DMS 273 (cell line): ENCODE data around the gene RHBDD1.

Source experiments
- DNase-seq: peaks from one replicate; lab custom pipeline; 2025; ENCODE audit not compliant: unreplicated experiment; lab: John Stamatoyannopoulos, UW

The RHBDD1 gene

DNA sequence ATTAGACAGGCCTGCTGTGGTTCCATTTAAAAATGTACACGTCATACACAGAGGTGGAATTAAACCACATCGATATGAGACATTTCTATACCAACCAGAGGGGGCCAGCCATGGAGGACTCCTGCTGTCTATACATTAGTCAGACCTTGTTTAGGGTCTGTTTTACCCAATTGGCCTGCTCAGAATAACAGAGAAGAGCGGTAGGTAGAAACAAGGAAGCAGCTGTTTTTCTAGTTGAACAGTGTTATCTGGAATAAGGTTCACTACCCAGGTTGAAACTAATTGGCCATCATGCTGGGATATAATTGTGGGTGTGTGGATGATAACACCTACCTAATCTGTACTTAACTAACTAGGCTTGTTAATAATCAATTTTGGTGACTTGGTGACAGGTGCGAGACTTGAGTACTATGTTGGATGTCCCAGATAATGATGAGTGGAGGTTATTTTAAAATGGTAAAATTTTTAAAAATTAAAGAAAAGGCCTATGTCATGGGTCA, 47.5 kb downstream of the RHBDD1 start:
- no peak for DNase-seq

DNA sequence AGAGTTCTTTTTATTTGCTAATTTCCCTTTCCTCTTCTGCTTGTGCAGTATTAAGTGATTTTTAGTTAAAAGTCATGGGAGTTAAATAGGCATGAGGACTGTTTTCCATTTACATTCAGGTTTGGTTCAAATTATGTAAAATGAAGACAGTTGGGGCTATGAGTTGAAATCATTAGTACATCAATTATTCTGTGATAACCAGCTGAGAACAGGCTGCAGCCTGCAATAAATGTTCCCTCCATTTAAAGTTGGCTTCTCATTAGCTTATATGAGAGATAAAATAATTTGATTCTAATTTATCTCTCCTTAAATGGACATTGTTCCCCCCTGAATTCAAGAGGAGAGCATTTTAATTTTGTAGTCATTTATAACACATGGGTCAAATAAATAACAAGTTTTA, 48.3 kb downstream of the RHBDD1 start:
- no peak for DNase-seq

DNA sequence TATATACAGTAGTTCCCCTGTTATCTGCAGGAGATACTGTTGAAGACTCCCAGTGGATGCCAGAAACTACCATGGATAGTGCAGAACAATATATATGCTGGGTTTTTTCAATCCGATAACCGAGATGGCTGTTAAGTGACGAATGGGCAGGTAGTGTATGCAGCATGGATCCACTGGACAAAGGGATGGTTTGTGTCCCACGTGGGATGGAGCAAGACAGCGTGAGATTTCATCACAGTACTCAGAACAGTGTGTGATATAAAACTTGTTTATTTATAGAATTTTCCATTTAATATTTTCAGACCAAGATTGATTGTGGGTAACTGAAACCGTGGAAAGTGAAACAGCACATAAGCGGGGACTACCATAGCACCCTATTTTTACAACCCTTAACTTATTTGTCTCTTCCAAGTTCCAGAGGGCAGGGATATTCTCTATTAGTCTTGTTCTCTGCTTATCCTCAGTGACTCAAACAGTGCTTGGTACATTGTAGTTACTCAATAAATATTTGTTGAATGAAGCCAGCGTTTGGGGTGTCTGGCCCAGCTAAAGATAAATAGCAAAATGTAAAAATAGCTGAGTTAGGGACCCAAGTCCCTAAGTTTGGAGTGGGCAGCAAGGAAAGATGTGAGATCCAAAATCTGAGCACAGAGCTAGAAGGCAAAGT, 50.0 kb downstream of the RHBDD1 start:
- DNase-seq: no peak

DNA sequence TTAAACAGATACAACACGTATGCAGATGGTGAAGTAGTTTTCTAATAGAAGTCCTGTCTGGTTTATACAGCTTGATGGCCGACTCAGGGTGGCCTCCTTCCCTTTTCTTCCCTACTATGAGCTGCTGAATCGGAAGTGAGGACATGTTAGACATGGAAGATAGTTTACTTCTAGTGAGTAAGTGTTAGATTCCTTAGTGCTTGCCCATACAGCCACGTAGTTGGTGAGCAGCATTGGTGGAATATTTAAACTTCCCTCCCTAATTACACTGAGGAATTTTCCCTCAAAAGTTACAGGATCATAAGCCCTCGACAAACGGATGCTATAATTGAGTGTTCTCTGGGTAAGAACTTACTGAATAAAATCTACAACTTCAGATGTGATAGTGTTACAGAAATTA, 52.1 kb downstream of the RHBDD1 start:
- no peak for DNase-seq

DNA sequence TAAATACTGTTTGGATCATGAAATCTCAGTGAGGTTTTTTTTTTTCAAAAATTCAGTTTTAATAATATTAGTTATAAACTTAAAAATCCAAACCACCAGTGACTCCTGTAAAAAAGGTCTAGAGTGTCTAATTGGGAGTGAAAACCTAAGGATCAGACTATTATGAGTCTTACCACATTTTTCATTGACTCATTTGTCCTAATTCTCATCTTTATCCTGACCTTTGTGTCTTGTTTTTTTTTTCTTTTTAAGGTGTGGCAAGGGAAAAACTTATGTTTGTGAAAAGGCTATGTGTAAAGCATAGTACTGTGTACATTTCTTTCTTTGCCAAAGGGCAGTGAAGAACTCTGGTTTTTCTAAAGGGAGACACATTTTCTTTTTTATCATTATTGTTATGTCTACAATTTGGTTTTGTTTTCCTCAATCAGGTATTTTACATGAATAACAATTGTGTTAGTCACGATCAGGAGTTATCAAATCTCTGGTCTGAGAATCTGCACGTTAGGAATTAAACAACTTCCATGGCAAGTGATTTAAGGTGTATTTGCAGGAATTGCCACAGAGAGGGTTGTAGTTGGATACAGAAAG, 52.6 kb downstream of the RHBDD1 start:
- no peak for DNase-seq

DNA sequence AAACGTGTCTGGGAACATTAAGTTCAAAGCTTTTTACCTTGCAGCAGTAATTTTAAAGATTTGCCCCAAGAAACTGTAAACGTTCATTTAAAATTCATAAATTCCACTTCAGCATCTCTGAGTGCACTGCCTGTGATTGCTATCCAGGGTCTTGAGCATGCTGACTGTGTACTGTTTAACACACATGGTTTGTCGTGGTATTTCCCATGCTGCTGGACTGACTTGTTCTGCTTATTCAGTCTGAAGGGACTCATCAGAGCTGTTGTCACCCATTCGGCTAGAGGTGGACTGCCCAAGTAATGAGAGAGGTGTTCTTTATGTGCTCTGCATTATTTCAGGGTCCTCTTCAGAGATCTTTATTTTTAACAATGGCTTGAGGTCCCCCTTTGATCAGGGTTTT, 53.1 kb downstream of the RHBDD1 start:
- no peak for DNase-seq

DNA sequence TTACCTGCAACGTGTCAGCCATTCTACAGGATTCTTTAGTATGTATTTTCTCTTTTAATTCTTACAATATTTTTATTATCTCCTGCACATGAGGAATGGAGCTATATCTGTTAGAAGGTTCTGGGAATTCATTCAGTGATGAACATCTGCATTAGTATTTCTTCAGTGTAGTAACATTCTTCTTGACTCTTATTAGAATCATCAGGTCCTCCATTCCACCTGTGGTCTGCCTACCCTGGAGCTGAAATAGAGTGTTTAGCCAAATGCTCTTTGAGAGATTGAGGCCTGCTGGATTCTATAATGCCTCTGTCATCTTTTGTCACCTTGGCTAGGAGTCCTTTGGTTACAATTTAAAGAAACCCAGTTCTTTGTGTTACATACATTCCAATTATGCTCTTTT, 54.4 kb downstream of the RHBDD1 start:
- no peak for DNase-seq

DNA sequence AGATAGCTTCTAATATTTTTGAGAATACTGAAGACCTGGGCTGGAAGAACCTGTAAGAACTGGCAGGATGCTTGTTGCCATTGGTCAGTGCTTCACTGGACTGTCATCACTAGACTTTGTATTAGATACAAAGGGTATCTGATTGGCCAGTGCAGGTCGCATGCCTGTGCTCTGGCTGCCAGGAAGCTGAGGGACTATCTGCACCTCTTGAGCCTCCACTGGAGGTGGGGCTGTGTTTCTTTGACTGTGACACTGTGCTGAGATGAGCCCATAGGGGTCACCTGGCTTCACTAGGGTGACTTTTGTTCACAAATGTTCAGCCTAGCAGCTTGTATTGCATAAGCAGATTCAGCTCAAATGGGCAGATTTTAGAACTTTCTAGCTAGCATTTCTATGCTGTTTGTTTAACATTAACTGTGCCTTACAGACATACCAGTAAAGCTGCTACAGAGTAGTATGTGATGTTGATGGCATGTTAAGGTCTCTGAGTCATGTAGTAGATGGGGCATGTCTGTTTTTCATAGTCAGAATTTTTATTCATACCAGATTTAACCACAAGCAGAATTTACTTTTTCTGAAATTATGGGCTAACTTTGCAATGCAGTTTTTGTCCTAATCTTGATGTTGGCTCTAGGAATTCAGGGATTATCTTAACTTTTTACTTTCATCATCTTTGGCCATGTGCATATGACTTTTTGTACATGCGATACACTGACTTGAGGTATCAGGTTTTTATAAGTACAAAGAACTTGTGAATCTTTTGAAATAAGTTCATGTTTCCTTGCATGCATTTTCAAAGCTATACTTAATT, 56.1 kb downstream of the RHBDD1 start:
- DNase-seq: no peak

DNA sequence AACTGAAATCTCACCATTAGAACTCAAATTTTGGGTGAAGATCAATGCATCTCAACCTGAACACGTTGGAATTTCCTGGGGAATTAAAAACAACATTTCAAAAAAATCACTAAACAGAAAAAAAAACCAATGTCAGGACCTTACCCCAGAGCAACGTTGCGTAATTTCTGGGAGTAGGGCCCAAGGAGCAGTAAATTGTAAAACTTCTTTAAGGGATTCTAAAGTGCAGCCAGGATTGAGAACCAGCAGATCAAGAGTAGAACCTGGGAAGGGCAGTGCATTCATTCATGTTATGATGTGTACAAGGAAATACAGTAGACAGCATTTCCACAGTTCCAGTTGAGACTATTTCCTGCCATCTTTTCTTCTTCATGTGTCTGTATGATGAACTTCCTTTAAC, 56.9 kb downstream of the RHBDD1 start:
- no peak for DNase-seq

DNA sequence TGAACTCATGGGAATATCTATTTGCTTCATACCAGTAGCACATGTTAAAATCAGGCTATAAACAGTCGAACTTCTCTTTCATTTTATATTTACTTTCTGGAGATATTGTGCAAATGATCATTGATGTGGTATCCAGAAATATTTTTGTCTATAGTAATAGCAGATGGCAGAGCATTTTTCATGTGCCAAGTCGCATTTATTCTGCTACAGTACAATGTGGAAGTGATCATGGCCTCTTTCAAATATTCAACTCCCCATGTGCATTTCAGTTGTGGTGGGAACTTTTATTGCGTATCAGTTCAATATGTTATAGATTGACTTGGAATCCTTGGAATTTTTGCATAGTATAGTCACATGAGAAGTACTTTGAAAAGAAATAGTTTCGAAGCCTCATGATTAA, 57.4 kb downstream of the RHBDD1 start:
- no peak for DNase-seq

DNA sequence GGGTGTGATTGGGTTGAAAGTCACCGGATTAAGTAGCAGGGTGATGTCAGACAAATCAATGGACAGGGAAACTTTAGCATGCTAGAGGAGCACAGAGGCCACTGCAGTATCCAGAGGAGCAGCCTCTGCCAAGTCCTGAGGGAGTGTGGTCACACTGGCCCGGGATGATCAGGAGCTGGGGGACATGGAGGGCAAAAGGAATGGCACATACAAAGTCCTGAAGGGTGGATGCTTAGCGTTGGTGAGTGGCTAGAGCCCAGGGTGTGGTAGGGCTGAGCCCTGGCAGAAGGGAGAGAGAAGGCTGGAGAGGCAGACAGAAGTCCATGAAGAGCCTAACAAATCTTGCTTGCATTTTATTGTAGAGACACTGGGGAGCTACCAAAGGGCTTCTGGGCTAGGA, 58.9 kb downstream of the RHBDD1 start:
- DNase-seq: no peak

DNA sequence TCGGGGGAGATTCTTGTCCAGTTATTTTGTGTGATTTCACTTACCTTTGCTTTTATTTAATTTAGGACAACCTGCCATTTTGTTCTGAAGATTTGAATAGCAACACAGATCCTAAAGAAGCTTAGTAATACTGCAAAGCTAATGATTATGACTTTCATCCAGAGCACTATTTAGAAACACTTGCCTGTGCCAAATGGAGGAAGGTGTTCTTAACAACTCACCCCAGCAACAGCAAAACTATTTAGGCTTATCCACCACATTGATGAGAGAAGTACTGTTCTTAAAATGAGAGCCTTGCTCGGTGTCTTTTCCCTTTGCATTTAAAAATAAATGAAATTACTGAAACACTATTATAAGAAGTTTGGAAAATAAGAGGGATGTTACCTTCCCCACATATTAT, 59.7 kb downstream of the RHBDD1 start:
- no peak for DNase-seq

DNA sequence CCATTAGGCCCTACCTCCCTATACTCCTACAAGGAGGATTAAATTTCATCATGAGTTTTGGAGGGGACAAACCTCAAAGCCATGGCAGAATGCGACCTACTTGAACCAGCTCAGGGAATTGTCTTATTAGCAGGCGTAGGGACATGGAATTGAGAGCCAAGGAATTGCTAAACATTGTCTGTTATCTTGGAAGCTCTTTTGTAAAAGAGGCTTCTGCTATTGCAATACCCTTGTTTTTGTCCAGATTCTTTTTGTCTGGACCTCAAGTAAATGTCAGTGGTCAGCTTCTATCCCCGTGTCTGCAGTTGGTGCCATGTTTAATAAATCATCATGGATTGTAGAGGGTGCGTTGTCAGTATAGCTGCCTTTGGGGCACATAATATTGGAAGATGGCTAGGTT, 62.3 kb downstream of the RHBDD1 start:
- no peak for DNase-seq

DNA sequence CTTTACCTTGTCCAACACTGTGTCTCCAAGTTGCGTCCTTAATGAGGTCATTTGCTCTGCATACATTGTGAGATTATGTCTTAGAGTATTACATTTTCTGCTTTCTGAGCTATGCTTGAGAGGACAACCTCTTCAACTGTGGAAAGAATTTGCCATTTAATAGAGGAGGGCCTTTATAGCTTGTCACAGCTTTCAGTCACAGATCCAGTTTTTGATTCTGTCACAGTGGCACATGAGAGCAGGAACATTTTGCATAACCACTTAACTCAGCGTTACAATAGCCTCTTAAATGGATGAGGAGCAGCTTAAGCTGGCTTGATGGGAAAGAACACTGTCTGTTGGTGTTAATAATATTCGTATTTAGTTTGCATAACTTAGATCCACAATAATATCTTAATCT, 63.0 kb downstream of the RHBDD1 start:
- DNase-seq: no peak

DNA sequence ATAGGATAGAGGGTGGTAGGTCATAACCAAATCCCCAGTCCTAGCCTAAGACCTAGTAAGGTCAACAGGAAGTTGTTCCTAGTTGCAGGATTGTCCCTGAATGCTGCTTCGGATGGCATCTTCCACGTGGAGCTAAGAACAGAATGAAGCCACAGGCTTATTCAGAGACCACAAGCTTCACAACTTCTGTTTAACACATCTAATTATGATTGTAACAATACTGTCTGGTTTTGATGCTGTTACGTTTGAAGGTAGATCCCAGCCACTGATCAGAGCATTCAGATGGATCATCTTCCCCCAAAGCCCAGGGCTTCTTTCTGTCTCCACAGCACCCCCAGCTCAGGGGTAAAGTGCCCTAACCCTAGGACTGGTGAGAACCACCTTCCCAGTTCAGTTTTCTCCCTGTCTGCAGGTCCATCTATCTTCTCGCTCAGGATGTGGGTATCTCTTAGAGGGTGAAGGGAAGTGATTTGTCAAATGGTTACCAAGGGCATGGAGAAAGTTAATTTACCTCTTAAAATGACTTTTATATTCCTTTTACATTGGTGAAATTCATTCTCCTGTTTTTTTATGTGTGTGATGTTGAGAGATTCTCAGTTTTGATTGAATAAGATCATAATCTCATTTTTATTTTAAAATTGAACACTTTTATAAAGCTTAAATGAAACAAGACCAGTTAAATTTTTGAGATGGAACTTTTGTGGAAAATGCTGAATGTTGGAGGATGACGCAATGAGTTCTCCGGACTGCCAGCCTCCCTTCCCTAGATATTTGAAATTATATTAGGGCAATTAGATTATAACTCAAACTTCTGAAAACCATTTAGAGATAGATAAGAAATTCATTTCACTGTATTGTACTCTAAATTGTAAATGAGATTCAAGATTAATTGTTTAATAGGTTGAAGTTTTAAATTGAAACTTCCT, 66.5 kb downstream of the RHBDD1 start:
- DNase-seq: no peak

DNA sequence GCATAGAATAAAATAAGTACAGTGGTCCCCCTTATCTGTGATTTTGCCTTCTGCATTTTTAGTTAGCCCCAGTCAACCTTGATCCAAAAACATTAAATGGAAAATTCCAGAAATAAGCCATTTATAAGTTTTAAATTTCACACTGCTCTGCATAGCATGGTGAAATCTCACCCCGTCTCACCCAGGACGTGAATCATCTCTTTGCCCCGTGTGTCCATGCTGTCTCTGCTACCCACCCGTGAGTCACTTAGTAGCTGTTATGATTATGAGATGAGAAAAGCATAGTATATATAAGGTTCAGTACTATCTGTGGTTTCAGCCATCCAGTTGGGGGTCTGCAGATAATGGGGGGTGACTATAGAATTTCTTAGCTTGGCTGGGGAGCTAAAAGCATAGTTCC, 67.3 kb downstream of the RHBDD1 start:
- no peak for DNase-seq

DNA sequence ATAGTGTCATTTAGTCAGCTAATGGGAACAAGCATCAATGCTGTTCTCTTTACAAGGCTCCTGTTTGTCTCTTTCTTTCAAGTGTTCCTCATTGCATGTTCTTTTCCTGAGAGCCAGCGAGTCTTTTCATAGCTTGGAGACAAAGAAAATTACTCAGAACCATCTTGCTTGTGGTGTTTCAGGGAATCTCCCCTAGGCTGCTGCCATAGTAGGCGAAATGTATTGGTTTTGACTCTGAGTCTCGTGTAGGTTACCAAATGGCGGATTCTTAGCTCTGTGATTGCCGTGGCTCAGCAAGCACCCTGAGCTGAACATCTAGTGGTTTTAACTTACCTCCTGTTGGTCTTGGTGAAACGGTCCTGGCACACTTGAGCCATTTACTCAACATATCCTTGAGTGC, 68.7 kb downstream of the RHBDD1 start:
- DNase-seq: no peak

DNA sequence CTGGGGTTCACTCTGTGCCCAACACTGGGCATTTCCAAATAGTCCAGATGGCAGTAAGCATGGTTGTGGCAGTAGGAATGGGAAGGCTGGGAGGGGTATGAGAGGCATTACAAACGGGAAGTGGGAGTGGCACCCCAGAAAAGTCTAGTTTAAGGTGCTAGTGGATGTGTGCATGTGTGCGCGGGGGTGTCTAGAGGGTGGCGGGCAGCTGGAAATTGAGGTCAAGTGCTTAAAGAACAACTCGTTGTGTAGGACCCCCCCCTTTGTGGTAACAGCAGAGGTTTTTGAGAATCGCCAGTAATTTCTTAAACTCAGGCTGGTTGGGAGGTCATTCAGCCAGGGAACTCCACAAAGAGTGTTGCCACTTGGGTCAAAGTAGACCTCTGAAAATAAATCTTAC, 69.9 kb downstream of the RHBDD1 start:
- DNase-seq: no peak

DNA sequence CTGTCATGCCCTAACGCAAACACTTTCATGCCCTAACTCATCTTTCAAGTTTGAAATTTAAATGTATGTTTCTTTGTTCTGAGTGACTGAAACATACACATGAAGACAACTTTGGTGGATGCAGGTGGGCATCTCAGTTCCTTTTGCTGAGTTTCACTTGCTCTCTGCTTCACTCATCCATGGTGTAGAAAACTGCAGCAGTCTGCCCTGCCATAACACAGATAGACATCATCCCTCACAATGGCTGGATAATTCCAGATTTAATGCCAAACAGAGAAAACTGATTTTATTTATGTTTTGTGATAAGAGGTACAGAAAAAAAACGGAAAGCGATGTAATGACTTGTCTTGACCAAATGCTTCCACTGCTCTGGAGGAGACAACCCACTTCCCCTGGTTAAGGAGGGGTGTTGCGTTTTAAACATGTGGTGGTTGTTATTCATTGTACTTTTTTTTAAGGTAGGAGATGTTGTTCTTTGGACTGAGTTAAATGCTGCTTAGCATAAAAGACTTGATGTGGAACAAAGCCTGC, 70.4 kb downstream of the RHBDD1 start:
- no peak for DNase-seq

DNA sequence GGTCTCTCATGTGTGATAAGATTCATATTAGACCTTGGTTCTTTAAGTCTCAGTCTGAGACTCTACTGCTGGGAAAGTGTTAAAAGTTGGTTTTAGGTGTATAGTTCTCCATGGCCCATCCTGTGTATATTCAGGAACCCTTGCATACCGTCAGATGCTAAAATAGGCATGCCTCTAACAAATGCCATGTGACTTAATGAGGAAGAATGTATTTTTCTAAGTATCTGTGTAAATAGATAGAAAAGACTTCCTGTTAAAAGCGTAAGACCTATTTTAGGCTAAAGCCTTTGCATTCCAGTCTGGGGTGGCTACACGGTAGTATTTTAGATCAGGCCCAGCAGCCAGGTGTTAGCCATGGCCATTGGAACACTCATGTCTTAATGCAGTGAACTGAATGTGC, 73.3 kb downstream of the RHBDD1 start:
- DNase-seq: no peak

DNA sequence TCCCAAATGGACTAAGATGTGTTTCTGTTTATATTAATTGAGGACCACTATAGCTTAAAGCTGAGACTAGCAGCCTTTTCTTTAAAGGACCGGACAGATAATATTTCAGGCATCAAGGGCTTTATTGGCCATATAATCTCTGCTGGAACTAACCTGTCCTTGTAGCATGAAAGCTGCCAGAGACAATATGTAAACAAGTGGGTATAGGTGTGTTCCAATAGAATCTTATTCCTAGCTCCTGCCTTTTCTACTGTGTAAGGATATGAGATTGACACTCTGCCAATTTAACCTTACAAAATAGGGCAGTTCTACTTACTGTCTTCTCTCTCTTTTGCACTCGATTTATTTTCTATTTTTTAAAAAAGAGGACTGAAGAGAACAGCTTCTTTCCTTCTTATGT, 74.0 kb downstream of the RHBDD1 start:
- DNase-seq: no peak
